HFFc6 (cell line): ENCODE data around the gene HIVEP3. TPM values are rescaled to one million over a fixed set of nuclear protein-coding genes. Genes with fewer than 3 reads are reported as not detected.

Experiments
- DNase-seq: peaks from one replicate; pipeline ENCODE4 v3.0.0-alpha.2; 2018
- H3K27ac Mint-ChIP-seq: 2 replicates; pipeline ENCODE4 v1.8.0; 2020; ENCODE audit warnings: mild to moderate bottlenecking, mixed read lengths
- H3K27me3 Mint-ChIP-seq: 2 replicates; pipeline ENCODE4 v1.8.0; 2021; ENCODE audit warnings: mild to moderate bottlenecking, moderate library complexity, mixed read lengths; ENCODE audit not compliant: insufficient read depth
- H3K36me3 Mint-ChIP-seq: 2 replicates; pipeline ENCODE4 v1.8.0; 2021; ENCODE audit warnings: low read depth, mixed read lengths
- H3K4me1 Mint-ChIP-seq: 2 replicates; pipeline ENCODE4 v1.8.0; 2020; ENCODE audit warnings: low read depth, mixed read lengths
- H3K4me3 Mint-ChIP-seq: 2 replicates; pipeline ENCODE4 v1.8.0; 2020; ENCODE audit warnings: mild to moderate bottlenecking, moderate library complexity, mixed read lengths
- H3K9me3 Mint-ChIP-seq: 2 replicates; pipeline ENCODE4 v1.8.0; 2020; ENCODE audit warnings: mild to moderate bottlenecking, mixed read lengths
- total RNA-seq, 6 experiments: library from RNA; stranded (reverse); fragmentation: NEBNext Ultra II Directional; extraction: Animal tissue kit (Norgen Biotek cat#: 25700); gene quantifications; 2 replicates in 1 of 6; 3 replicates in 5 of 6; pipeline ENCODE4 v1.2.3, GENCODE V29; 2021
- TF ChIP-seq, protein P1 (sequence below): fragments of 200-600 bp; sonication (generic); IDR thresholded peaks from 2 replicates; pipeline ENCODE4 v1.5.0; 2021; ENCODE audit warnings: antibody characterized with exemption, mild to moderate bottlenecking

Gene HIVEP3
- total RNA-seq, 6 experiments from 2014 or later = 7.0 to 9.7 (median 7.9) TPM

DNA sequence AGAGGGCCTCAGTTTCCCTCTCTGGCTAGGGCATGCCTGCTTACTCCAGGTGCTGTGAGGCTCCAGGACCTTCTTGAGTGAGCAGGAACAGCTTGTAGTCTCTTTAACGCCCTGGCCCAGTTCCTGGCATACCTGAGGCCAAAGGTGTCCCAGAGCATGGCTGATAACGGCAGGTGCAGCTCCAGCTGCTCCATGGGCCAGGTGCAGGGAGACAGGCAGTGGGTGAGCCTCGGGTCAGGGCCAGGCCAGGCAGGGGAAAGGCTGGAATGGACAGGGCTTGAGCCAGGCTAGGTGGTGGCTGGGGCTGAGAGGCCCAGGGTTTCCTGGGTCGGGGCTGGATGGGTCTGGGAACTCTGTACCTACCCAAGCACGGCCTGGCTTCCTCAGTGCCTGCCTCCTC lies 452.6 kb downstream of the HIVEP3 start:
- no peaks in the 10 kb centered on the region for H3K9me3 Mint-ChIP-seq
- H3K27ac Mint-ChIP-seq = no peak overlapping the region
- no peaks in the 10 kb centered on the region for H3K4me1 Mint-ChIP-seq

GRCh38 chr1:41465741-41466140 lies 453.0 kb downstream of the HIVEP3 start:
- Mint-ChIP-seq H3K27ac (no peak overlapping the region), H3K27me3 (peaks cover 30% of the 10 kb centered on the region), H3K4me1 (no peaks in the 10 kb centered on the region), H3K36me3 (no peaks in the 10 kb centered on the region), H3K4me3 (no peak overlapping the region), H3K9me3 (no peaks in the 10 kb centered on the region)
- DNase-seq = no peak
- TF ChIP-seq, protein P1, sequence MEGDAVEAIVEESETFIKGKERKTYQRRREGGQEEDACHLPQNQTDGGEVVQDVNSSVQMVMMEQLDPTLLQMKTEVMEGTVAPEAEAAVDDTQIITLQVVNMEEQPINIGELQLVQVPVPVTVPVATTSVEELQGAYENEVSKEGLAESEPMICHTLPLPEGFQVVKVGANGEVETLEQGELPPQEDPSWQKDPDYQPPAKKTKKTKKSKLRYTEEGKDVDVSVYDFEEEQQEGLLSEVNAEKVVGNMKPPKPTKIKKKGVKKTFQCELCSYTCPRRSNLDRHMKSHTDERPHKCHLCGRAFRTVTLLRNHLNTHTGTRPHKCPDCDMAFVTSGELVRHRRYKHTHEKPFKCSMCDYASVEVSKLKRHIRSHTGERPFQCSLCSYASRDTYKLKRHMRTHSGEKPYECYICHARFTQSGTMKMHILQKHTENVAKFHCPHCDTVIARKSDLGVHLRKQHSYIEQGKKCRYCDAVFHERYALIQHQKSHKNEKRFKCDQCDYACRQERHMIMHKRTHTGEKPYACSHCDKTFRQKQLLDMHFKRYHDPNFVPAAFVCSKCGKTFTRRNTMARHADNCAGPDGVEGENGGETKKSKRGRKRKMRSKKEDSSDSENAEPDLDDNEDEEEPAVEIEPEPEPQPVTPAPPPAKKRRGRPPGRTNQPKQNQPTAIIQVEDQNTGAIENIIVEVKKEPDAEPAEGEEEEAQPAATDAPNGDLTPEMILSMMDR = no peak

More for the DNA sequence above, 452.6 kb downstream of the HIVEP3 start:
- Mint-ChIP-seq H3K4me3 (no peak overlapping the region), H3K27me3 (peaks cover 30% of the 10 kb centered on the region), H3K36me3 (no peaks in the 10 kb centered on the region)
- DNase-seq = no peak
- TF ChIP-seq, protein P1 = no peak

DNA sequence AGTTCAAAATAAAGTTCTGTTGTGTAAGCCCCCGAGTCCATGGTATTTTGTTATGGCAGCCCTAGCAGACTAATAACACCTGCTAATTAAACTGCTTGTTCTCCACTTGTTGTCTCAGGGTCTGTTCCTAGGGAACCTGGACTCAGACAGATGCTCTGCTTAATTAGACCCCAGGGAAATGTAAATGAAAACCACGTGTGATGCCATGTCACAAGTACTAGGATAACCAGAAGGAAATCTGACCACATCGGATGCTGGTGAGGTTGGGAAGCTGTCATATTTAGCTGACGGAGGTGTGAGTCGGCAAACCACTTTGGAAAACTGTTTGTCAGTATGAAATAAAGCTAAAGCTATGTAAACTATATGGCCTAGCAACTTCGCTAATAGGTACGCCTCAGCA lies 453.8 kb downstream of the HIVEP3 start:
- Mint-ChIP-seq H3K36me3 (no peaks in the 10 kb centered on the region), H3K9me3 (no peaks in the 10 kb centered on the region), H3K4me1 (no peaks in the 10 kb centered on the region), H3K27me3 (peaks cover 28% of the 10 kb centered on the region), H3K27ac (no peak overlapping the region), H3K4me3 (no peak overlapping the region)
- no peak for DNase-seq
- TF ChIP-seq, protein P1 = no peak

DNA sequence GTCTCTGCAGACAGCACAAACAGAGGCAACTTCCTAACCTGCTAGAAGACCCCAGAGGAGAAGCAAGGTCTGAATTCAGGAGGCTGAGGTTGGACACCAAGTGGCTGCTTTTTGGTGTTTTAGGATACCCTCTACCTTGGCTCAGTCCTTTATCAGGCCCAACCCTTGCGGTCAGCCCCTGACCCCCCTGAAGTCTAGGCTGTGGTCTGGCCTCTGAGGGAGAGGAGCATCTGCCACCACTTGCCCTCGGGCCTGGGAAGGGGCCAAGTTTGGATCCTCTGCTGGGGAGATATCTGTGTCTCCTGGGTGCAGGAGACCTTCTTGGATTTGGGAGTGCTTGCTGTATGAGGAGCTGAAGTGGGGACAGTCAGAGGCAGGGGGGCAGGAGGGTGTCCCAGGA lies 455.2 kb downstream of the HIVEP3 start:
- H3K9me3 Mint-ChIP-seq = no peaks in the 10 kb centered on the region
- peaks cover 6% of the 10 kb centered on the region for H3K4me1 Mint-ChIP-seq
- TF ChIP-seq, protein P1 = no peak
- DNase-seq = no peak
- no peak overlapping the region for H3K27ac Mint-ChIP-seq
- no peak overlapping the region for H3K4me3 Mint-ChIP-seq
- peaks cover 26% of the 10 kb centered on the region for H3K27me3 Mint-ChIP-seq
- H3K36me3 Mint-ChIP-seq = no peaks in the 10 kb centered on the region

GRCh38 chr1:41462680-41463004 lies 456.1 kb downstream of the HIVEP3 start:
- no peak overlapping the region for H3K4me3 Mint-ChIP-seq
- H3K9me3 Mint-ChIP-seq = no peaks in the 10 kb centered on the region
- TF ChIP-seq, protein P1 = no peak
- H3K27ac Mint-ChIP-seq = no peak overlapping the region
- peaks cover 11% of the 10 kb centered on the region for H3K4me1 Mint-ChIP-seq
- H3K27me3 Mint-ChIP-seq = peaks cover 25% of the 10 kb centered on the region
- H3K36me3 Mint-ChIP-seq = no peaks in the 10 kb centered on the region
- DNase-seq = no peak
